T1000 (cell line): ENCODE measurements around the gene TSHZ2.
"Not testable (repeated sequence)": the region's sequence is repeated elsewhere in the genome, so short reads cannot be mapped to it uniquely, and the experiment has no call there.

Source experiments
- DNase-seq: peaks from one replicate; lab custom pipeline; 2025; ENCODE audit warnings: mixed read lengths; lab: John Stamatoyannopoulos, UW

Gene TSHZ2

DNA sequence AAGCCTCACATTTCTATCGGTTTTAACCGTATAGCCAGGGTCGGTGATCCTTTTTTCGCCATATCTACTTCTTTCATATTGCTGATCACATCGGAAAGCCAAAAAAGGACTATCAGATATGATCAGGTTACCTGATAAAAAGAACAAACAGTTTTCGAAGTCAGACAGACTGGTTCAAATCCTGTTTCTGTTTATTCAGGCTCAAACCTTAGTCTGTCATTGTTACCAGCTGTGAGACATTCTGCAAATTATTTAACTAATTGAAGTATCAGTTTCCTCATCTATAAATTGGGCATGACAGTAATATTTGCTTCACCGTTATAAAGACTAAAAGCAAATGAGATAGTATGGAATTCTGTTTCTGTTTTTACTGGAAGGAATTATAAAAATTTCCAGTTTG, 111.3 kb downstream of the TSHZ2 start:
- DNase-seq = no peak

- no peak for DNase-seq
Observed at GRCh38 chr20:53084408-53084997, 112.3 kb downstream of the TSHZ2 start.

- no peak for DNase-seq
Observed at GRCh38 chr20:53085720-53086119, 113.6 kb downstream of the TSHZ2 start.

GRCh38 chr20:53087037-53087777, 115.0 kb downstream of the TSHZ2 start:
- no peak for DNase-seq

- no peak for DNase-seq
Observed at GRCh38 chr20:53088786-53089185, 116.6 kb downstream of the TSHZ2 start.

- not testable (repeated sequence) for DNase-seq
Observed at GRCh38 chr20:53089851-53090250, 117.7 kb downstream of the TSHZ2 start.

DNA sequence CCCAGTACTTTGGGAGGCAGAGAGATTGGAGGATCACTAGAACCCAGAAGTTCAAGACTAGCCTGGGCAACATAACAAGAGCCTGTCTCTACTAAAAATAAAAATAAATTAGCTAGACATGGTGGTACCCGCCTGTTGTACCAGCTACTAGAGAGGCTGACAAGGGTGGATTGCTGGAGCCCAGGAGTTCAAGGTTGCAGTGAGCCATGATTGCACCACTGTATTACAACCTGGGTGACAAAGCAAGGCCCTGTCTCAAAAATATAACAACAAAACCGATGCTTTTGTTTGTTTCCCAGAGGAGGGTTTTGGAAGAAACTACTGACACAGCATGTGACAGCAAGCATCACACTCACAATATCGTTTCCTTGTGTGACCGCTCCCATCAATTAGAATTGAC, 119.6 kb downstream of the TSHZ2 start:
- no peak for DNase-seq

- DNase-seq = no peak
Observed at GRCh38 chr20:53092772-53093300, 120.7 kb downstream of the TSHZ2 start.

GRCh38 chr20:53097371-53097770, 125.2 kb downstream of the TSHZ2 start:
- DNase-seq = no peak

GRCh38 chr20:53097791-53098190, 125.6 kb downstream of the TSHZ2 start:
- no peak for DNase-seq

- DNase-seq = no peak
Observed at GRCh38 chr20:53098621-53099020, 126.5 kb downstream of the TSHZ2 start.

- no peak for DNase-seq
Observed at GRCh38 chr20:53099856-53100255, 127.7 kb downstream of the TSHZ2 start.

GRCh38 chr20:53100476-53100911, 128.3 kb downstream of the TSHZ2 start:
- DNase-seq = no peak

- DNase-seq = no peak
Observed at GRCh38 chr20:53101992-53102760, 130.0 kb downstream of the TSHZ2 start.

DNA sequence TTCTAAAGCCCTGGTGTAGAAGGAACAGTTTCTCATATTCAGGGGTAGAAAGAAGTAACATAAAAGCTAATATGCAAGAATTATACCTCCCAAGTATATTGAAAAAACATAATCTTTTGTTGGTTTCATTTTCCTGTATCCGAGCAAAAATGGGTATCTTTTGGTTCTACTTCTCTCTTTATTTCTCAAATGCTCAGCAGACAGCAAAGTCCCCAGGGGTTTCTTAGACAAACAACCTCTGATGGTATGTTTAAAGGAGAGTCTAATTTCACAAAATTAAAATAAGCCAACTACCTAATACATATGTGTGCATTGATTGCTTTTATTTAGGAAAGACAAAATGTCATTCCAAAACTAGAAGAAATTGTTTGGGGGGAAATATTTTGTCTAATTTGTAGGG, 131.0 kb downstream of the TSHZ2 start:
- DNase-seq = no peak

GRCh38 chr20:53104884-53105283, 132.7 kb downstream of the TSHZ2 start:
- DNase-seq = no peak

GRCh38 chr20:53116733-53117132, 144.6 kb downstream of the TSHZ2 start:
- no peak for DNase-seq

GRCh38 chr20:53122853-53123252, 150.7 kb downstream of the TSHZ2 start:
- DNase-seq = no peak

- no peak for DNase-seq
Observed at GRCh38 chr20:53124075-53124551, 152.0 kb downstream of the TSHZ2 start.

DNA sequence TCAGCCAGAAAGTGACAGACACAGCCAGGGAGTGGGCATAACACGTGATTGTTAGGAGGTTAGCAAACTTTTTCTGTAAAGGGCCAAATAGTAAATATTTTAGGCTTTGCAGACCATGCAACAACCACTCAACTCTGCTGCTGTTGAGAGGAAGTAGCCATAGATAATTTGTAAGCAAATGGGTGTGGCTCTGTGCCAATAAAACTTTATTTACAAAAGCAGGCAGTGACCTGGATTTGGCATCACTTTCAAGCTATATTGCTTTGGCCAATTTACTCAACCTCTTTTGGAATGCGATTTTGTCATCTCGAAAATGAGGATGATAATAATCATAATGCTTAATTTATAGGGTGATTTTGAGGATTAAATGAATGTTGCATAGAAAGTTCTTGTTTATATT, 152.6 kb downstream of the TSHZ2 start:
- DNase-seq = no peak

DNA sequence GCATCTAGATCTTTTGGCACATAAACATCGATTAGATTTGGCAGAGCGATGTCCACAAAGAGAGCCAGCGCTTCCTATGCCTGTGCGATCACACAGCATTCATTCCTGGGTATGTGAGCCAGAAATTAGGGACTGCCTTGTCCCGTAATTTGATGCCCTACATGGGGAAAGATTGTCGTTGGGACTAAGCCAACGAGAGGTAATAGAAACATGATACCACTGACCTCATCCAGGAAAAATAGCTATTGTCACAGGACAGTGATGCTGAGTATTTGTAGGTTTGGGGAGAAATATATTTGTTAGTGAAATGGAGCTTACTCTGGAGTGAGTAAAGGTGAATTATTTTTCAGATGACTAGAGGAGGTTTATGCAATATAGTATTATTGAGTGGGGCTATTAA, 154.0 kb downstream of the TSHZ2 start:
- no peak for DNase-seq

GRCh38 chr20:53127027-53127426, 154.9 kb downstream of the TSHZ2 start:
- no peak for DNase-seq

DNA sequence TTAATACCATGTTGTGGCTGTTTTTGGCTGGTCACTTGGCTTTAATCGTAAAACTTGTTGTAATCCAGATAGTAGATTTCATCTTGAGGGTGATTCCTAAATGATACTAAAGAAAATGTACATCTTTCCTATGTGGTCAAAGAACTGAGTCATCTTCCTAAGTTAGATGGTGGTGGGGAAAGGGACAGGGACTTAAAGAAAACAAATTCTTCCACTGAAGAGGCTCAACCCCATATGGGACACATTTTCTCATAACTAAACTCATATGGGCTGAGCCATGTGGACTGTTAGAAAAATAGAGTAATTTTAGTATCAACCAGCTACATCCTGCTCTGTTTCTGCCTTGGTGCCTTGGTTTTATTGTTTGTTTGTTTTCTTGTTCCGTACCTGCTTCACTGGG, 155.8 kb downstream of the TSHZ2 start:
- DNase-seq = no peak
